ENCODE measurements around the gene FEN1. TPM values are rescaled to one million over a fixed set of nuclear protein-coding genes. Genes with fewer than 3 reads are reported as not detected.

The FEN1 gene
- polyA plus RNA-seq, 2 of the 4 experiments (the other 2 are of a cell fraction): 38.4 to 105 TPM

GRCh38 chr11:61806785-61807184 is 14.1 kb downstream of the FEN1 start:
- ATAC-seq: no peak; a peak in 1 of 6 replicates
- Histone ChIP-seq H3K27ac (no peak overlapping the region), H3K9me3 (no peaks in the 10 kb centered on the region), H3K4me2 (no peak overlapping the region), H3K4me3 (no peak overlapping the region), H3K4me1 (peaks cover 12% of the 10 kb centered on the region)
- POLR2A ChIA-PET: interaction anchor here (0.9 to 2.1 kb wide), 3 partner anchors 8 to 15 kb away, joined by 3 to 14 read pairs (median 3); partner anchors contain the start of genes FEN1 and TMEM258
- WGBS (ENCODE audit: missing lambda C conversion rate): 87% methylated on average over 5 of the region's 5 CpGs
- TF ChIP-seq JUNB (IDR thresholded peaks at IDR 0.05) (no peak), MAFK (IDR thresholded peaks at IDR 0.05; ENCODE audit: partially characterized antibody) (no peak), EHMT2 (IDR thresholded peaks at IDR 0.05; ENCODE audit: low read depth) (no peak), HES2 (IDR thresholded peaks at IDR 0.05) (no peak), HOXB5 (CRISPR knock-in tag; IDR thresholded peaks at IDR 0.05) (no peak), SMC3 (IDR thresholded peaks at IDR 0.05) (no peak), CEBPB (IDR thresholded peaks at IDR 0.05) (no peak), NFE2L2 (conservative IDR thresholded peaks at IDR 0.05; ENCODE audit: low read length) (no peak)
- TF ChIP-seq, protein P1, sequence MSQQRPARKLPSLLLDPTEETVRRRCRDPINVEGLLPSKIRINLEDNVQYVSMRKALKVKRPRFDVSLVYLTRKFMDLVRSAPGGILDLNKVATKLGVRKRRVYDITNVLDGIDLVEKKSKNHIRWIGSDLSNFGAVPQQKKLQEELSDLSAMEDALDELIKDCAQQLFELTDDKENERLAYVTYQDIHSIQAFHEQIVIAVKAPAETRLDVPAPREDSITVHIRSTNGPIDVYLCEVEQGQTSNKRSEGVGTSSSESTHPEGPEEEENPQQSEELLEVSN (IDR thresholded peaks at IDR 0.05; ENCODE audit: borderline replicate concordance, low read depth): no peak
- no peak for DNase-seq (ENCODE audit: low read depth in 1 of 2, low spot score in 1 of 2)
- CTCF ChIA-PET: interaction anchor here (0.6 to 4.2 kb wide), 15 partner anchors 9 to 477 kb away, joined by 3 to 52 read pairs (median 4); partner anchors contain the start of genes FADS1, FADS2 and INCENP
- no peak for FAIRE-seq

GRCh38 chr11:61810671-61811175 is 18.0 kb downstream of the FEN1 start:
- CTCF ChIA-PET: interaction anchor here (0.6 to 10.5 kb wide), 7 partner anchors 10 to 297 kb away, joined by 3 to 145 read pairs (median 3); partner anchors contain the start of gene FADS2
- TF ChIP-seq PHF8 (IDR thresholded peaks at IDR 0.05; ENCODE audit: borderline replicate concordance, low read depth) (no peak), BHLHE40 (IDR thresholded peaks at IDR 0.05; ENCODE audit: low read depth, low read length) (no peak), HOXB5 (CRISPR knock-in tag; IDR thresholded peaks at IDR 0.05) (no peak)
- H3K27ac ChIP-seq: no peak overlapping the region
- WGBS (ENCODE audit: missing lambda C conversion rate): 92% methylated on average over 8 of the region's 8 CpGs
- H3K4me2 ChIP-seq: no peak overlapping the region
- no peak for FAIRE-seq
- H3K4me1 ChIP-seq: 0 out of 3 replicates have a peak, but pooled peaks cover 7% of the 10 kb centered on the region
- H3K9me3 ChIP-seq: no peaks in the 10 kb centered on the region
- DNase-seq (ENCODE audit: low read depth in 1 of 2, low spot score in 1 of 2): no peak
- no peak for ATAC-seq
- no peak overlapping the region for H3K4me3 ChIP-seq
- POLR2A ChIA-PET: no interaction called here

- Histone ChIP-seq H3K27ac (no peak overlapping the region), H3K4me1 (0 out of 3 replicates have a peak, but pooled peaks cover 7% of the 10 kb centered on the region), H3K4me2 (no peak overlapping the region), H3K9me3 (no peaks in the 10 kb centered on the region), H3K4me3 (no peak overlapping the region)
- CTCF ChIA-PET: interaction anchor here (0.9 to 10.5 kb wide), 10 partner anchors 9 to 296 kb away, joined by 3 to 145 read pairs (median 4); partner anchors contain the start of gene FADS2
- TF ChIP-seq ELK1 (IDR thresholded peaks at IDR 0.05; ENCODE audit: low read depth, low read length) (no peak), FOSL2 (IDR thresholded peaks at IDR 0.05) (no peak), FOSL2 (CRISPR knock-in tag; IDR thresholded peaks at IDR 0.05) (peak; percentile 14; the same call in 1 of the 2 replicates)
- no peak for ATAC-seq
- no peak for FAIRE-seq
- 93% methylated on average over 5 of the region's 5 CpGs for WGBS (ENCODE audit: missing lambda C conversion rate)
- no peak for DNase-seq (ENCODE audit: low read depth in 1 of 2, low spot score in 1 of 2)
- POLR2A ChIA-PET: no interaction called here
These were observed 19.1 kb downstream of the FEN1 start for GRCh38 chr11:61811831-61812230.

DNA sequence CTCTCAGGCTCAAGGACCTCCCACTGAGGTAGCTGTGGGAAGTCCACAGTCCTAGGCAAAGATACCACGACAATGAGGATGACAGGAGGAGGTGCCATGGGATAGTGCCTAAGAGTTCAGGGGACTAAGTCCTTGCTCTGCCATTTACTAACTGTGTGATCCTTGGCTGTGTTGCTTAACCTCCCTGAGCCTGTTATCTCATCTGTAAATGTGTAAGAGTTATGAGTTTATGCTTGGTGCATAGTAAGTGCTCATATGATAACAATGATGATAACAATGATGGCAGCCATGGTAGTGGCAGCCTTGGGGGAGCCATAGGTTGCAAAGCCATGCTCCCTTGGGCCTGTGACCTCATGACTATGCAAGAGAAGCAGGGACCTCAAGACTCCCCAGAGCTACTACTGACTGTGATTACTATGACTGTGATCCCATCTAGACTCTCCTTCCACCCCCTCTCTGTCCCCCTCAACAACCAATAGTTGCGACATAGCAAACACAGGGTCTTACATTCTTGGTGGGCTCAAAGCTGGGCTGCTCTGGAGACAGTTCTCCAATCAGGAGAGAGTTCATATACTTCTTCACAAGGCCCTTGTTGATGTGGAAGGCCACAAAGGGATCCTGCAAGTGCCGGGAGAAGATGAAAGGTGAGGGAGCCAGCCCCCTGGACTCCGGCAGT is 20.2 kb downstream of the FEN1 start:
- FAIRE-seq (no peak), DNase-seq (ENCODE audit: low read depth in 1 of 2, low spot score in 1 of 2) (no peak), ATAC-seq (no peak)
- peaks cover 11% of the 10 kb centered on the region; the same call in 2 of the 3 replicates for H3K4me1 ChIP-seq
- H3K4me3 ChIP-seq: no peak overlapping the region
- CTCF ChIA-PET: interaction anchor here (1.4 to 10.5 kb wide), 6 partner anchors 16 to 295 kb away, joined by 3 to 145 read pairs (median 12); partner anchors contain the start of gene FADS2
- POLR2A ChIA-PET: interaction anchor here (0.7 kb wide), 1 partner anchor 389 kb away, joined by 4 read pairs; no protein-coding TSS in a partner anchor
- 96% methylated on average over 4 of the region's 4 CpGs for WGBS (ENCODE audit: missing lambda C conversion rate)
- H3K9me3 ChIP-seq: no peaks in the 10 kb centered on the region
- TF ChIP-seq TP53 (CRISPR knock-in tag; IDR thresholded peaks at IDR 0.05) (no peak), CHD2 (IDR thresholded peaks at IDR 0.05; ENCODE audit: low read length, partially characterized antibody) (no peak), HDAC2 (IDR thresholded peaks at IDR 0.05) (no peak), EHF (CRISPR knock-in tag; IDR thresholded peaks at IDR 0.05) (no peak), FOSB (CRISPR knock-in tag; IDR thresholded peaks at IDR 0.05) (no peak), RAD21 (conservative IDR thresholded peaks at IDR 0.05 in 1 of 2, IDR thresholded peaks at IDR 0.05 in 1 of 2) (no peak), SREBF2 (IDR thresholded peaks at IDR 0.05) (no peak), BHLHE40 (IDR thresholded peaks at IDR 0.05; ENCODE audit: low read depth, low read length) (no peak), JUNB (IDR thresholded peaks at IDR 0.05) (no peak), JUN (IDR thresholded peaks at IDR 0.05) (no peak), ZC3H11A (IDR thresholded peaks at IDR 0.05) (no peak), FOXS1 (CRISPR knock-in tag; IDR thresholded peaks at IDR 0.05) (no peak)
- TF ChIP-seq, protein P2, sequence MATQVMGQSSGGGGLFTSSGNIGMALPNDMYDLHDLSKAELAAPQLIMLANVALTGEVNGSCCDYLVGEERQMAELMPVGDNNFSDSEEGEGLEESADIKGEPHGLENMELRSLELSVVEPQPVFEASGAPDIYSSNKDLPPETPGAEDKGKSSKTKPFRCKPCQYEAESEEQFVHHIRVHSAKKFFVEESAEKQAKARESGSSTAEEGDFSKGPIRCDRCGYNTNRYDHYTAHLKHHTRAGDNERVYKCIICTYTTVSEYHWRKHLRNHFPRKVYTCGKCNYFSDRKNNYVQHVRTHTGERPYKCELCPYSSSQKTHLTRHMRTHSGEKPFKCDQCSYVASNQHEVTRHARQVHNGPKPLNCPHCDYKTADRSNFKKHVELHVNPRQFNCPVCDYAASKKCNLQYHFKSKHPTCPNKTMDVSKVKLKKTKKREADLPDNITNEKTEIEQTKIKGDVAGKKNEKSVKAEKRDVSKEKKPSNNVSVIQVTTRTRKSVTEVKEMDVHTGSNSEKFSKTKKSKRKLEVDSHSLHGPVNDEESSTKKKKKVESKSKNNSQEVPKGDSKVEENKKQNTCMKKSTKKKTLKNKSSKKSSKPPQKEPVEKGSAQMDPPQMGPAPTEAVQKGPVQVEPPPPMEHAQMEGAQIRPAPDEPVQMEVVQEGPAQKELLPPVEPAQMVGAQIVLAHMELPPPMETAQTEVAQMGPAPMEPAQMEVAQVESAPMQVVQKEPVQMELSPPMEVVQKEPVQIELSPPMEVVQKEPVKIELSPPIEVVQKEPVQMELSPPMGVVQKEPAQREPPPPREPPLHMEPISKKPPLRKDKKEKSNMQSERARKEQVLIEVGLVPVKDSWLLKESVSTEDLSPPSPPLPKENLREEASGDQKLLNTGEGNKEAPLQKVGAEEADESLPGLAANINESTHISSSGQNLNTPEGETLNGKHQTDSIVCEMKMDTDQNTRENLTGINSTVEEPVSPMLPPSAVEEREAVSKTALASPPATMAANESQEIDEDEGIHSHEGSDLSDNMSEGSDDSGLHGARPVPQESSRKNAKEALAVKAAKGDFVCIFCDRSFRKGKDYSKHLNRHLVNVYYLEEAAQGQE (IDR thresholded peaks at IDR 0.05): no peak
- H3K4me2 ChIP-seq: no peak overlapping the region
- no peak overlapping the region for H3K27ac ChIP-seq

Data from A549 (cell line).